ENCODE data around the gene FN3K. TPM values are rescaled to one million over a fixed set of nuclear protein-coding genes. Genes with fewer than 3 reads are reported as not detected.

The FN3K gene
- polyA plus RNA-seq, 2 of the 4 experiments (the other 2 are of a cell fraction), result 1.3 to 13.2 TPM

DNA sequence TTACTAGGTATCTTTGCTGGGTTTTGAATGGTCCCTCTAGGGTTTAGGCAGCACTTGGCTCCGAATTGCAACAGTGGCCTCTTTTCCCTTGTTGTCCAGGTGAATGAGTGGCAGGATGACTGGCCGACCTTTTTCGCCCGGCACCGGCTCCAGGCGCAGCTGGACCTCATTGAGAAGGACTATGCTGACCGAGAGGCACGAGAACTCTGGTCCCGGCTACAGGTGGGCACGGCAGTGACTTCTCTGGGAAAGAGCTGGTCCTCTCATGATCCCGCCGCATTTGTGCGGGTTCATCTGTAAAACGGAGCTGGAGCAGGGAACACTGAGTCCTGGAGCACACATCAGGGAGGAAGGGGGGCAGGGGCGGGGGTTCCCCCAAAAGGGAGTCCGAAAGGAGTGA is 13.3 kb downstream of the FN3K start:
- FAIRE-seq (no peak), DNase-seq (ENCODE audit: low read depth in 1 of 2, low spot score in 1 of 2) (no peak), ATAC-seq (no peak)
- Histone ChIP-seq H3K4me1 (peaks cover 8% of the 10 kb centered on the region), H3K27ac (no peak overlapping the region), H3K4me3 (no peak overlapping the region), H3K4me2 (no peak overlapping the region), H3K9me3 (peaks cover 11% of the 10 kb centered on the region)
- POLR2A ChIA-PET, result no interaction called here
- CTCF ChIA-PET, result interaction anchor here (1.4 to 1.5 kb wide), 2 partner anchors 18 to 80 kb away, joined by 3 to 4 read pairs; no protein-coding TSS in a partner anchor
- WGBS (ENCODE audit: missing lambda C conversion rate), result 91% methylated on average over 16 of the region's 16 CpGs
- no peak for TF ChIP-seq ZFP36 (IDR thresholded peaks at IDR 0.05; ENCODE audit: borderline replicate concordance, partially characterized antibody)
- TF ChIP-seq BHLHE40 (IDR thresholded peaks at IDR 0.05; ENCODE audit: low read depth, low read length), result no peak
- no peak for TF ChIP-seq FOSB (CRISPR knock-in tag; IDR thresholded peaks at IDR 0.05)
- TF ChIP-seq HDAC2 (IDR thresholded peaks at IDR 0.05), result no peak
- no peak for TF ChIP-seq TFCP2L1 (CRISPR knock-in tag; IDR thresholded peaks at IDR 0.05)
- TF ChIP-seq FOSL2 (IDR thresholded peaks at IDR 0.05), result no peak
- no peak for TF ChIP-seq FOSL2 (CRISPR knock-in tag; IDR thresholded peaks at IDR 0.05)
- no peak for TF ChIP-seq NR3C1 (IDR thresholded peaks at IDR 0.05)
- no peak for TF ChIP-seq CHD4 (IDR thresholded peaks at IDR 0.05; ENCODE audit: borderline replicate concordance)
- no peak for TF ChIP-seq CBX2 (IDR thresholded peaks at IDR 0.05; ENCODE audit: borderline replicate concordance, low read depth)
- TF ChIP-seq ESRRA (IDR thresholded peaks at IDR 0.05; ENCODE audit: borderline replicate concordance, low read length), result no peak
- TF ChIP-seq MAFK (IDR thresholded peaks at IDR 0.05; ENCODE audit: partially characterized antibody), result no peak
- no peak for TF ChIP-seq RFX5 (IDR thresholded peaks at IDR 0.05)
- TF ChIP-seq, protein P1, sequence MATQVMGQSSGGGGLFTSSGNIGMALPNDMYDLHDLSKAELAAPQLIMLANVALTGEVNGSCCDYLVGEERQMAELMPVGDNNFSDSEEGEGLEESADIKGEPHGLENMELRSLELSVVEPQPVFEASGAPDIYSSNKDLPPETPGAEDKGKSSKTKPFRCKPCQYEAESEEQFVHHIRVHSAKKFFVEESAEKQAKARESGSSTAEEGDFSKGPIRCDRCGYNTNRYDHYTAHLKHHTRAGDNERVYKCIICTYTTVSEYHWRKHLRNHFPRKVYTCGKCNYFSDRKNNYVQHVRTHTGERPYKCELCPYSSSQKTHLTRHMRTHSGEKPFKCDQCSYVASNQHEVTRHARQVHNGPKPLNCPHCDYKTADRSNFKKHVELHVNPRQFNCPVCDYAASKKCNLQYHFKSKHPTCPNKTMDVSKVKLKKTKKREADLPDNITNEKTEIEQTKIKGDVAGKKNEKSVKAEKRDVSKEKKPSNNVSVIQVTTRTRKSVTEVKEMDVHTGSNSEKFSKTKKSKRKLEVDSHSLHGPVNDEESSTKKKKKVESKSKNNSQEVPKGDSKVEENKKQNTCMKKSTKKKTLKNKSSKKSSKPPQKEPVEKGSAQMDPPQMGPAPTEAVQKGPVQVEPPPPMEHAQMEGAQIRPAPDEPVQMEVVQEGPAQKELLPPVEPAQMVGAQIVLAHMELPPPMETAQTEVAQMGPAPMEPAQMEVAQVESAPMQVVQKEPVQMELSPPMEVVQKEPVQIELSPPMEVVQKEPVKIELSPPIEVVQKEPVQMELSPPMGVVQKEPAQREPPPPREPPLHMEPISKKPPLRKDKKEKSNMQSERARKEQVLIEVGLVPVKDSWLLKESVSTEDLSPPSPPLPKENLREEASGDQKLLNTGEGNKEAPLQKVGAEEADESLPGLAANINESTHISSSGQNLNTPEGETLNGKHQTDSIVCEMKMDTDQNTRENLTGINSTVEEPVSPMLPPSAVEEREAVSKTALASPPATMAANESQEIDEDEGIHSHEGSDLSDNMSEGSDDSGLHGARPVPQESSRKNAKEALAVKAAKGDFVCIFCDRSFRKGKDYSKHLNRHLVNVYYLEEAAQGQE (IDR thresholded peaks at IDR 0.05), result no peak
- TF ChIP-seq HEYL (CRISPR knock-in tag; IDR thresholded peaks at IDR 0.05), result no peak
- no peak for TF ChIP-seq TP53 (CRISPR knock-in tag; IDR thresholded peaks at IDR 0.05)
- no peak for TF ChIP-seq FOXS1 (CRISPR knock-in tag; IDR thresholded peaks at IDR 0.05)
- TF ChIP-seq USF2 (IDR thresholded peaks at IDR 0.05), result no peak
- TF ChIP-seq ELK1 (IDR thresholded peaks at IDR 0.05; ENCODE audit: low read depth, low read length), result no peak
- no peak for TF ChIP-seq RNF2 (IDR thresholded peaks at IDR 0.05; ENCODE audit: borderline replicate concordance, low read depth)
- TF ChIP-seq NPAS2 (CRISPR knock-in tag; IDR thresholded peaks at IDR 0.05; ENCODE audit: borderline replicate concordance), result no peak

DNA sequence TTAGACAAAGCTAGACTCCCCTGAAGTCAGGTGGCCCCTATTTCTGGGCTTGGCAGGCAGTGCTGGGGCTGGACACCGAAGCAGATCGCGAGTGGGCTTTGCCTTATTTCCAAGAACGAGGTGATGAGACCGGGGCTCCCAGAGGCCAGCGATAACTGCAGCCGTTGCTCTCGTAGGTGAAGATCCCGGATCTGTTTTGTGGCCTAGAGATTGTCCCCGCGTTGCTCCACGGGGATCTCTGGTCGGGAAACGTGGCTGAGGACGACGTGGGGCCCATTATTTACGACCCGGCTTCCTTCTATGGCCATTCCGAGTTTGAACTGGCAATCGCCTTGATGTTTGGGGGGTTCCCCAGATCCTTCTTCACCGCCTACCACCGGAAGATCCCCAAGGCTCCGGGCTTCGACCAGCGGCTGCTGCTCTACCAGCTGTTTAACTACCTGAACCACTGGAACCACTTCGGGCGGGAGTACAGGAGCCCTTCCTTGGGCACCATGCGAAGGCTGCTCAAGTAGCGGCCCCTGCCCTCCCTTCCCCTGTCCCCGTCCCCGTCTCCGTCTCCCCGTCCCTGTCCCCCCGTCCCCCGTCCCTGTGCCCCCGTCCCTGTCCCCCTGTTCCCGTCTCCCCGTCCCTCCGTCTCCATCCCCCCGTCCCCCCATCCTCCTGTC is 15.0 kb downstream of the FN3K start:
- 97% methylated on average over 29 of the region's 40 CpGs for WGBS (ENCODE audit: missing lambda C conversion rate)
- ChIA-PET POLR2A (no interaction called here), CTCF (interaction anchor here (1.3 kb wide), 1 partner anchor 82 kb away, joined by 5 read pairs; no protein-coding TSS in a partner anchor)
- Histone ChIP-seq H3K4me3 (no peak overlapping the region), H3K4me2 (no peak overlapping the region), H3K27ac (no peak overlapping the region), H3K9me3 (peaks cover 11% of the 10 kb centered on the region), H3K4me1 (peaks cover 13% of the 10 kb centered on the region)
- ATAC-seq, result no peak
- no peak for FAIRE-seq
- DNase-seq (ENCODE audit: low read depth in 1 of 2, low spot score in 1 of 2), result no peak
- TF ChIP-seq SMC3 (IDR thresholded peaks at IDR 0.05), result no peak
- TF ChIP-seq CBX2 (IDR thresholded peaks at IDR 0.05; ENCODE audit: borderline replicate concordance, low read depth), result no peak
- TF ChIP-seq, protein P2, sequence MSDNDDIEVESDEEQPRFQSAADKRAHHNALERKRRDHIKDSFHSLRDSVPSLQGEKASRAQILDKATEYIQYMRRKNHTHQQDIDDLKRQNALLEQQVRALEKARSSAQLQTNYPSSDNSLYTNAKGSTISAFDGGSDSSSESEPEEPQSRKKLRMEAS (IDR thresholded peaks at IDR 0.05), result no peak
- TF ChIP-seq, protein P3, sequence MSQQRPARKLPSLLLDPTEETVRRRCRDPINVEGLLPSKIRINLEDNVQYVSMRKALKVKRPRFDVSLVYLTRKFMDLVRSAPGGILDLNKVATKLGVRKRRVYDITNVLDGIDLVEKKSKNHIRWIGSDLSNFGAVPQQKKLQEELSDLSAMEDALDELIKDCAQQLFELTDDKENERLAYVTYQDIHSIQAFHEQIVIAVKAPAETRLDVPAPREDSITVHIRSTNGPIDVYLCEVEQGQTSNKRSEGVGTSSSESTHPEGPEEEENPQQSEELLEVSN (IDR thresholded peaks at IDR 0.05; ENCODE audit: borderline replicate concordance, low read depth), result no peak
- TF ChIP-seq HOXB5 (CRISPR knock-in tag; IDR thresholded peaks at IDR 0.05), result no peak
- no peak for TF ChIP-seq ELK1 (IDR thresholded peaks at IDR 0.05; ENCODE audit: low read depth, low read length)
- no peak for TF ChIP-seq NPAS2 (CRISPR knock-in tag; IDR thresholded peaks at IDR 0.05; ENCODE audit: borderline replicate concordance)
- no peak for TF ChIP-seq FOXS1 (CRISPR knock-in tag; IDR thresholded peaks at IDR 0.05)
- TF ChIP-seq PBX3 (IDR thresholded peaks at IDR 0.05), result no peak
- TF ChIP-seq HEYL (CRISPR knock-in tag; IDR thresholded peaks at IDR 0.05), result no peak
- no peak for TF ChIP-seq MAZ (IDR thresholded peaks at IDR 0.05; ENCODE audit: borderline replicate concordance, low read depth, low read length)
- no peak for TF ChIP-seq POLR2A (IDR thresholded peaks at IDR 0.05; ENCODE audit: low read length)
- no peak for TF ChIP-seq ZNF302 (CRISPR knock-in tag; IDR thresholded peaks at IDR 0.05)
- TF ChIP-seq HOXA7 (CRISPR knock-in tag; IDR thresholded peaks at IDR 0.05), result no peak
